Measurements from ENCODE around the gene ME2. TPM values are rescaled to one million over a fixed set of nuclear protein-coding genes. Genes with fewer than 3 reads are reported as not detected.

The ME2 gene
- total and polyA plus RNA-seq, 2 of the 8 experiments (the other 6 are each of a cell fraction or from before 2014, with no cell fraction given) = 54.7 to 66.9 TPM

- 89% methylated on average over 8 of the region's 8 CpGs; no CpG with 5 or more reads in 1 of the 2 experiments for WGBS, 2 experiments (ENCODE audit: extremely low coverage in 1 of 2, insufficient coverage in 1 of 2, insufficient read length in 1 of 2, insufficient replicate concordance in 2 of 2, low coverage in 1 of 2, low lambda C conversion rate in 2 of 2, missing lambda C conversion rate in 1 of 2)
- FAIRE-seq = peak; percentile 19
Observed at GRCh38 chr18:50982086-50982801, 103.3 kb downstream of the ME2 start.

More at GRCh38 chr18:50982086-50982801, 103.3 kb downstream of the ME2 start:
- Histone ChIP-seq H2BK15ac (ENCODE audit: low read length) (no peak overlapping the region), H3K23me2 (ENCODE audit: low read depth, low read length) (no peaks in the 10 kb centered on the region), H2BK12ac (ENCODE audit: low read depth, low read length) (no peak overlapping the region), H3K79me2 (ENCODE audit: control insufficient read depth in 1 of 2, insufficient read depth in 2 of 2, low read length in 2 of 2) (no peaks in the 10 kb centered on the region), H3K14ac (ENCODE audit: insufficient read length) (no peak overlapping the region), H4K20me1 (replicated peaks in 1 of 2; ENCODE audit: control insufficient read depth in 1 of 2, insufficient read depth in 2 of 2, low read length in 2 of 2) (no peaks in the 10 kb centered on the region), H4K5ac (ENCODE audit: insufficient read length, low read depth, low read length) (no peak overlapping the region), H3K36me3 (ENCODE audit: control insufficient read depth in 2 of 4, insufficient read depth in 4 of 4, low read length in 3 of 4) (peaks cover 0 to 7% (median 1%) of the 10 kb centered on the region in 4 experiments; a peak in 3 of 8 replicates), H3K27me3 (replicated peaks in 1 of 4; ENCODE audit: control insufficient read depth in 3 of 4, extremely low read depth in 1 of 4, insufficient read depth in 3 of 4, low read length in 3 of 4) (no peaks in the 10 kb centered on the region), H3K79me1 (ENCODE audit: low read depth, low read length) (no peaks in the 10 kb centered on the region), H2BK120ac (replicated peaks; ENCODE audit: low read depth, low read length) (no peak overlapping the region), H3K4ac (replicated peaks; ENCODE audit: insufficient read length, low read depth, low read length) (no peak overlapping the region), H4K8ac (ENCODE audit: extremely low read depth, insufficient read depth, low read length) (no peak overlapping the region), H3K56ac (replicated peaks; ENCODE audit: insufficient read length, low read depth, low read length) (no peak overlapping the region), H2AFZ (ENCODE audit: low read length) (no peak overlapping the region), H2AK5ac (ENCODE audit: low read depth, low read length) (no peak overlapping the region), H4K91ac (replicated peaks; ENCODE audit: insufficient read length, low read length) (no peak overlapping the region), H3K4me3 (ENCODE audit: extremely low read depth in 1 of 4, insufficient read depth in 2 of 4, low read depth in 3 of 4, low read length in 4 of 4) (no peak overlapping the region), H3K9ac (replicated peaks in 1 of 4; ENCODE audit: extremely low read depth in 1 of 4, low read depth in 3 of 4, low read length in 3 of 4) (no peak overlapping the region), H3K23ac (ENCODE audit: insufficient read length) (no peak overlapping the region), H2BK5ac (ENCODE audit: low read depth, low read length) (no peak overlapping the region), H2BK20ac (ENCODE audit: low read length) (no peak overlapping the region), H3K4me1 (replicated peaks in 1 of 4; ENCODE audit: control insufficient read depth in 3 of 4, insufficient read depth in 4 of 4, low read length in 3 of 4) (no peaks in the 10 kb centered on the region), H3K27ac (ENCODE audit: low read depth, low read length) (no peak overlapping the region), H3K4me2 (ENCODE audit: insufficient read depth in 1 of 2, low read depth in 2 of 2, low read length in 2 of 2) (no peak overlapping the region), H3K18ac (ENCODE audit: extremely low read depth, low read length) (no peak overlapping the region), H3K9me3 (ENCODE audit: insufficient read depth in 2 of 2, low read depth in 1 of 2, low read length in 1 of 2) (peaks cover 8% of the 10 kb centered on the region in 2 experiments)
- TF ChIP-seq SRF (IDR thresholded peaks at IDR 0.05; ENCODE audit: low read depth, low read length) (no peak), CREB1 (IDR thresholded peaks at IDR 0.05) (no peak), ATF2 (IDR thresholded peaks at IDR 0.05; ENCODE audit: low read length) (no peak), KDM4A (IDR thresholded peaks at IDR 0.05; ENCODE audit: low read depth, low read length, severe bottlenecking) (no peak), SIX5 (IDR thresholded peaks at IDR 0.05; ENCODE audit: low read depth, low read length) (no peak), RBBP5 (IDR thresholded peaks at IDR 0.05; ENCODE audit: borderline replicate concordance, low read depth, low read length) (no peak), BCL11A (IDR thresholded peaks at IDR 0.05; ENCODE audit: low read depth in 2 of 2, low read length in 2 of 2) (no peak), TBP (IDR thresholded peaks at IDR 0.05; ENCODE audit: low read depth, low read length) (no peak), HDAC2 (IDR thresholded peaks at IDR 0.05; ENCODE audit: borderline replicate concordance in 1 of 2, low read depth in 2 of 2, low read length in 2 of 2) (no peak), SP1 (IDR thresholded peaks at IDR 0.05; ENCODE audit: low read depth, low read length) (no peak)
- POLR2A ChIA-PET (ENCODE audit: partially characterized antibody) = interaction anchor here (1.0 kb wide), 1 partner anchor 47 kb away, joined by 3 read pairs; the partner anchor contains the start of gene SMAD4
- CTCF ChIA-PET (ENCODE audit: partially characterized antibody) = interaction anchor here (1.2 kb wide), 1 partner anchor 8 kb away, joined by 4 read pairs; no protein-coding TSS in a partner anchor
- DNase-seq (ENCODE audit: low read depth in 1 of 2, low spot score in 2 of 2) = no peak

Measured in H1 (cell line).